DMS 273 (cell line): ENCODE data around the gene ADARB2.

Experiments used
- DNase-seq: peaks from one replicate; lab custom pipeline; 2025; ENCODE audit not compliant: unreplicated experiment; lab: John Stamatoyannopoulos, UW

Gene ADARB2

DNA sequence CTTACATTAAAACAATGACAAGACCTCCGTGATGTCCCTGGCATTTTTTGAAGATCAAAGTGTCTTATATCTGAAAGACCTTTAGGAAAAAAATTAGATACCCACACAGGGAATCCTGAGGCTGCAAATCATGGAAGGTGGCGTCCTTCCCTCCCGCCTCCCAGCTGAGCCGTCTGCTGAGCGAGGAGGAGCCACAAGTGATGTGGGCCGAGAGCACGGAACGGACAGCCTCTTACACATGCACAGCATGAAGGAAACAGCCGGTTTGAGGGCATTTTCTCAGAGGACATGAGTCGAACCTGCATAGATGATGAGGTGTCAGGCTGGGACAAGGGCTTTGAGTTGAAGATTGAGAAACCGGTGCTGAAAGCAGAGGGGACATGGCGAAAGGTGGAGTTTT lies 163.3 kb downstream of the ADARB2 start:
- DNase-seq: no peak

DNA sequence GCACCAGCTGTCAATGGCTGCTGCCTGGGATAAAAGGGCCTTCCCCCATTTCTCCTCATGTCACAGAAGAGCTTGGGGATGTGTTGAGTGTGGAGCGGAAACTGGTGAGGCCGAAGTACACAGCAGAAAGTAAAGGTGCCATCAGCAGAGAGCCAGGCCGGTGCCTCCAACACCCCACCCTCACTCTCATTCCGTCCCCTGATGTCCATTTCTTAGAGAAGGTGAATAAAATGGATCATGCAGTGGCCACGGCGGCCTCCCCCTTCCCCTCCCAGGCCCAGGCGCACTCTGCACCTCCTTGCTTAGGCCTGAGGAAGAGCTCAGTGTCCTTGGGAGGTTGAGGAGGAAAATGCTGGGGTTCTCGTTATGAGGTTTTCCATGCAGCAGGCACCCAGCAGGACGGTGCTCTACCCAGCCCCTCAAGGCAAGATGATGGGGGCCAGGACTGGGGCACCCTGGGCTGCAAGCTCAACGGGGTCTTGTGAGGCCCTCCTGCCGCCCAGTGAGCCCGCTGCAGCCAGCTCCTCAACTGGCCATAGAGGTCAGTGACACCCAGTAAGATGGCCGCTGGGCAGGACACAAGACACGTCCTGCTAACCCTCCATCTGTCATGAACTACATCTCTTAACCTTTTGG lies 163.9 kb downstream of the ADARB2 start:
- no peak for DNase-seq

DNA sequence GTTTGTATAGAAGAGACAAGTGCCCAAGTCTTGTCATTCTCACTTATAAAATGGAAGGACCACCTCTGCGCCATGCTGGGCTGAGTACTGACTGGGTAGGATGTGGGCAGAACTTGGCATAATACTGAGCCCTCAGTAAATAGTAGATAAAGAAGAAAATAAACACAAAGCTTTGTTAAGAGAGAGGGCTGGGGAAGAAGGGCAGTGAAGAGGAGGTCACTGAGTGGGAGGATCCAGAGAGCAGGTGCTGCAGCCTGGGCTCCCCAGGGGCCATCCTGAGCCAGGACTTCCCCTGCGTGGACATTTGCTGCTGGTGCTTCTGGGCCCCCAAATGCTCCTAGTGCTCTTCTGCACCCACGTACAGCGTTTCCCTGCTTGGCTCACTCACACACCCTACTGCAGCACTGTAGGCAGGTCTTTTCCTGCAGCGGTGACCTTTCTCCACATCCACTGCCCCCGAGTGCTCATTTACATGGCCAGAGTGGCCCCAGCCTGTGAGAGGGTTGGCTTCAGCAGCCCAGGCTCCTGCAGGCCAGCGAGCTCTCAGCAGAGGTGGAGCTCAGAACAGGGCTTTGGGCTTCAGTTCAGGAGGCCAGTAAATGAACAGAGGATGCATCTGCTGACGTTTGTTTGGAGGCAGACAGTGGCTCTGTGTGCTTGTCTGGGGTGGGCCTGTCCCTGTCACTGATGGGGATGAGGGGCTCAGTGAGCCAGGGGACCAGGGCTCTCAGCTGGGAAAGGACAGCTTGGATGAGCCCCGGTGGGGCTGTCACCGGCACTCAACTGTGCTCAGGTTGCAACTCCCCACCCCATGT lies 164.6 kb downstream of the ADARB2 start:
- no peak for DNase-seq

DNA sequence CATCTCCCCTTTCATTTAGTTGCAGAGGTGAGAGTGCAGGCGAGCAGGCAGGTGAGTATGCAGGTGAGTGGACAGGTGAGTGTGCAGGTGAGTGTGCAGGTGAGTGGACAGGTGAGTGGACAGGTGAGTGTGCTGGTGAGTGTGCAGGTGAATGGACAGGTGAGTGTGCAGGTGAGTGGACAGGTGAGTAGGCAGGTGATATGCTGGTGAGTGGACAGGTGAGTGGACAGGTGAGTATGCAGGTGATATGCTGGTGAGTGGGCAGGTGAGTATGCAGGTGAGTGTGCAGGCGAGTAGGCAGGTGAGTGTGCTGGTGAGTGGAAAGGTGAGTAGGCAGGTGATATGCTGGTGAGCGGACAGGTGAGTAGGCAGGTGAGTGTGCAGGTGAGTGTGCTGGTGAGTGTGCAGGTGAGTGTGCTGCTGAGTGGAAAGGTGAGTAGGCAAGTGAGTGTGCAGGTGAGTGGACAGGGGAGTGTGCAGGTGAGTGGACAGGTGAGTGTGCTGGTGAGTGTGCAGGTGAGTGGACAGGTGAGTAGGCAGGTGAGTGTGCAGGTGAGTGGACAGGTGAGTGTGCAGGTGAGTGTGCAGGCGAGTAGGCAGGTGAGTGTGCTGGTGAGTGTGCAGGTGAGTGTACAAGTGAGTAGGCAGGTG lies 165.6 kb downstream of the ADARB2 start:
- no peak for DNase-seq

DNA sequence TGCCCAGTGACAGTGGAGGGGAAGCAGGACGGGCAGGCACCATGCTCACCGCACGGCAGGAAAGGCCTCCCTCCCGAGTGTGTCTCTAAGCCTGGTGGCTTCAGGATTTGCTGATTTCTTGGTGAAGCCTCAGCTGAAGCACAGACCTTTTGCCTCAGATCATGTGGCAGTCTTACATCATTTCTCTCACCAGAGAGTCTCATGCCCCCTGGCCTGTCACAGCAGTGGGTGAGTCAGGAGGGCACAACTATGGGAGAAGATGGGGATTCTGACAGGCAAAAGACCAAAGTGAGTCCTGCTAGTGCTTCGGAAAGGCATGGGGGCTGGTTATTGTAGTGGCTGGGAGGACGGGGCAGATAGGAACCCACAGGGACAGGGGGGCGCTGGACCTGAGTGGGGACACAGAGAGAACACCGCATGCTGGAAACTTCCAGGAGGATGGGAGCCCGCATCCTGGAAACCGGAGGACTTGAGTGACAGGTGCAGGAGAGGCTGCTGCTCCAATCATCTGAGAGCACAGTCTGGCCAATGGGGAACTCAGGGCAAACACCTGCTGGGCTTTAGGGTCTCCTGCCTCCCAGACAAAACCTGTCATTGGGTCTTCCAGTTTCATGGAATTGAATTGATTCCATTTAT lies 166.8 kb downstream of the ADARB2 start:
- DNase-seq: no peak

DNA sequence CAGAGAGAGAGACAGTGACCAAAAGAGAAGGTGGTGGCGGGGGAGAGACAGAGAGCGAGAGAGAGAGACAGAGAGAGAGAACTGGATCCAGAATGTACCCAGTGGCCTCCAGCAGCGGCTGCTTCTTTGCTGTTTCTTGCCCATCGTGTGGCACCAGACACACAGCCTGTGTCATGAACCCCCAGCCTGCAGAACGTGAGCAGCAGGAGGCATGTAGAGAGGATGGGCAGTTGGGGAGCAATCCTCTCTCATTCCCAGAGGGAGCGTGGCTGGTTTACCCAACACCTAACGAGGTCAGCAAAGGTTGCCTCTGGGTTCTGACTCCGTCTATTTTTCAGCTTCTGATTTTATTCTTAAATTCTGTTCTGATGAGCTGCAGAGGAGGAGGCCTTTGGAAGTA lies 168.1 kb downstream of the ADARB2 start:
- no peak for DNase-seq

DNA sequence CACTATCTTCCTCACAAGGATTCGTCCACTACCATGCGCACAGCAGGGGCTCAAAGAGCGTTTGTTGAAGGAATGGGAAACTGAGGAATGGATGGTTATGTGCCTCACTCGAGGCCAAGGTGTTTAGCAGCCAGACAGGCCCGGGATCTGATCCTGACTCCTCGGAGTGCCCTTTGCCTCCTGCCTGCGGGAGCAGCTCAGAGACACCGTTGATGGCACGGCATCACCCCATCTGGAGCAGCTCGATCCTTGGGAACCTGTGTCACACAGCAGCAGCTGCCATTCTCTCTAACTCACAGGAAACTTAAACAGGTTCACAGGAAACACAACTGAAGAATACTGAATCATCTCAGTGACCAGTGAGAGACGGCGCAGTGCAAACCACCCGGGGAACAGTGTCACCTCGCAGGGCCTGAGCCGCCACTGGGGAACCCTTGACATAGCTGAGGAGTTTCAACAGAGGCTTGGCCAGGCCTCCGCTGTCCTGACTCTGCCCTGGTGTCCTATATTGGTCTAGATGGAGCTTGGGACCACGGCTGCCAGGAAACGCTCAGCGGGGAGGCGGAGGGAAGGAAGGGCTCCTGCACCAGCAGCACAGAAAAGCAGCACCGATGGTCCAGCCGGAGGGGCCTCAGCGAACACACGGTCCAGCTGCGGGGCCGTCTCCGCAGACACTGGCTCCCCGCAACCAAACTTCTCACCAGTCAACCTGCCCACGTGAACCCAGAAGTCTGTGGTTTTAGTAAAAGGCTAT lies 169.4 kb downstream of the ADARB2 start:
- DNase-seq: no peak

DNA sequence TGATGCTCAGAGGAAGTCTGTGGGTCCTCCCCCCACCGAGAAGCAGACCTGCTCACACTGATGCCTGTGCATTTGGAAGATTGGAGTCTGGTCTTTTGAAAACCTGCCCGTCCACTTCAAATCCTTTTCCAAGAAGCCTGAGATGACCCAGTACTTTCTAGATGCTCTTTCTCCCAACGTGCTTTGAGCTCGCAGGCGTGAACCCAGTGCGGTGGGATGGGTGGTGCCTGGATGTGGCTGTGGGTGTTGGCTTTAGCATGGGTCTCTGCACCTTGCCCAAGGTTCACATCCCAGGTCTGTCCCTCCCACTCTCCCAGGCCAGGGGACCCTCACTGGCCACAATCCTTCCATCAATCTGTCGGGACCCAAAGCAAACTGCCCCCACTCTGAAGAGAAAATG lies 170.2 kb downstream of the ADARB2 start:
- no peak for DNase-seq

DNA sequence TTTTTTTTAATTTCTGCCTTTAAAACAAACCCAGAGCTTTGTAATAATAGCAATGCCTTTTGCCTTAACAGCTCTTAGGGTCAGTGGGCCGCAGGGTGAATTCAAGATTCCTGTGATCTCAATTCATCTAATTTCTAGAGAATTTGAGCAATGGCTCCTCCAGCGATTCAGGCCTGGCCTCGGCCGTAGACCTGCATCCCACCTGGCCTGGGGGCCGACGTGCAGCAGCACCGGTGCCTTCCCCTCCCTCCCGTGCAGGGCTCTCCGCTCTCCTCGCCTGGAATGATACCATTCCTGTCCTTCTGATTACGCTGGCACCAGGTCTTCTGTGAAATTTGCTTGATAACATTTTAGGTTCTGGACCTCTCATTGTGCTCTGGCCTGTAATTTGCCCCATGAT lies 172.5 kb downstream of the ADARB2 start:
- DNase-seq: no peak

DNA sequence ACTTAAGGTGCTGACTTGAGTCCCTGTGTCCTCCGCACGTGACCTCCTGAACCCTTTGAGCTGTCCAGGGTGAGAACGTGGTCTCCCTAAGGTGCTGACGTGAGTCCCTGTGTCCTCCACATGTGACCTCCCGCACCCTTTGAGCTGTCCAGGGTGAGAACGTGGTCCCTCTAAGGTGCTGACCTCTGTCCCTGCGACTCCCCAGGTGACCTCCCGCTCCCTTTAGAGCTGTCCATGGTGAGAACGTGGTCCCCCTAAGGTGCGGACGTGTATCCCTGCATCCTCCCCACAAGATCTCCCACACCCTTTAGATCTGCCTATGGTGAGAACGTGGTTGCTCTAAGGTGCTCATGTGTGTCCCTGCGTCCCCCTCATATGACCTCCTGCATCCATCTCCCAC lies 174.3 kb downstream of the ADARB2 start:
- DNase-seq: no peak

DNA sequence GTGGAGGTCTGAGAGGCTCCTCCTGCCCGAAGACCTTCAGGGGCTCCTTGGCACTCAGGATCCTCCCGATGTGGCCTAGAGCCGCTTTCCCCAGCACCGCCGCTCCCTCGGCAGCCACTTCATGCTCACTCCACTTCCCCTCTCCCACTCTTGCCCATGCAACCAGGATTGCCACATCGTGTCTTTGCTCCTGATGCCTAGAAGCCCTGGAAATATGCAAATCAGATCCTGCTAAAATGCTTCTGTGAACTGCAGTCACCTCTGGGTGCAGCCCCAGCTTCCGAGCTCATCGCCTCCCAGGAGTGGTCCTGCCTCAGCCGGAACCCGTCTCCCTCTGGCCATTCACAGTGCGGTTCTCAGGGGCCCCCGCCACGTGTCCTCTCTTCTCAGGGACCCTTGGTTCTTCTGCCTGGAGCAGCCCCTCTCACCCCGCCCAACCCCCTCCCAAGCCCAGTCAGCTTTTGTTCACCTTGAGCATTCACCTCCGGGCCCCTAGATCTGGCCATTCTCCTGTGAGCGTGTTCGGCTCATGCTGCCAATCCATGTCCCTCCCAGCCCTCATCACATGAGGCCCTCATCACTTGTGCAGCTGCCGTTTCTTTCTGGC lies 175.5 kb downstream of the ADARB2 start:
- no peak for DNase-seq

DNA sequence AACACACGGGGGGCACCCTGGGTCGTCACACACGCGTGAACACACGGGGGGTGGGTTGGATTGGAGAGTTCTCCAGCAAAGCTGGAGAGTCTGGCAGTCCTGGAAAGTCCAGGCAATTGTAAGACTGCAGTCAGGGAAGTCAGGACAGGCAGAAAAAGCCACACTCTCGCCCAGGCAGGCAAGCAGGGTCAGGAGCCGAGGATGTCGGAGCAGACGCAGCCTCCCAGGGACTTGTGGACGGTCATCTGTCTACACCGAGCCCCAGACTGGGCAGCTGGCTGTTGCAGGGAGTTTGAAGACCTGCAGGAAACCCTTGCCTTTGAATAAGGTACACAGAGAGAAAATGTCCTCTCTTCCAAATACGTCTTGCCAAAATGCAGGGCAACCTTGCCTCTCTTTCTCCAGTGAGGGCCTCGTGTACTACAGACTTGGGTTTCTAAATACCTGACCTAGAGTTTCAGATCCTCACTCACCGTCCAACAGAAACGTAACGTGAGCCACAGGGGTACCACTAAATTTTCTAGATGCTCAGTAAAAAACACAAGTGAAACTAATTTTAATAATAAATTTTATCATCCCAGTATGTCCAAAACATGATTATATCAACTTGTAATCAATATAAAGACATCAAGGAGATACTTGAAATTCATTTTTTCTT lies 176.7 kb downstream of the ADARB2 start:
- DNase-seq: no peak

DNA sequence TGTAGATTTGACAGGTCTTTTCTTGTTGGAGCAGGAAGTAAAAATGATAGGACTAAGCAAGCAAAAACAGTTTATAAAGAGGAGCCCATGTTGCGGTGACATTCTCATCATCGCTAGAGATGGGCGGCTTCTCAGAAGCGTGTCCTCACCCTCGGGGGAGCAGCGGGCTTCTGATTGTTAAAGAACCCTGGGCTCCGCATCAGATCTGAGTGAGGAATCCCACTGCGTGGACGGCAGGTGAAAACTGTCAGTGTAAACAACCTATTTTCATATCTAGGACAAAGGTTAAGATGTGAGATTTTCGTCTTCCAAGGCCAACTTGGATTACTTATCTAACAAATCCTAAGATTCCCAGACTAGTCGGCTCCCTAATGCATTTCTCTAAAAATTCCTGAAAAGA lies 177.6 kb downstream of the ADARB2 start:
- no peak for DNase-seq

DNA sequence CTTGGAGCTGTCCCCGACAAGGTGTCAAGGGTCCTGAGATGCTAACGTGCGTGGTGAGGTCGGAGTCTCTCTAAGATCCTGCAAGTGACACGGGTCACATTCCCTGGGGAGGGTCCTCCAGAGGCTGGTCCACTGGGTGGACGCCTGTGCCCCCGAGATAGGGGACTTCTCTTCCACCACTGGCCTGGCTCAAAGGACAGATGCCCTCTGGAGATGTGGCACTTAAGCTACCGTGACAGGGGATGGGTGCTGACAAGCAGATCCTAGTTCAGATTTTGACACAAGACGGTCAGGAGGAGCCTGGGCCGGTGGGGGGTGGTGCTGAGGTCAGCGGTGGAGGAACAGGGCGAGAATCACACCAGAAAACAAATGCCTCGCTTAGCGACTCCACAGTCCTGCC lies 178.0 kb downstream of the ADARB2 start:
- DNase-seq: no peak

DNA sequence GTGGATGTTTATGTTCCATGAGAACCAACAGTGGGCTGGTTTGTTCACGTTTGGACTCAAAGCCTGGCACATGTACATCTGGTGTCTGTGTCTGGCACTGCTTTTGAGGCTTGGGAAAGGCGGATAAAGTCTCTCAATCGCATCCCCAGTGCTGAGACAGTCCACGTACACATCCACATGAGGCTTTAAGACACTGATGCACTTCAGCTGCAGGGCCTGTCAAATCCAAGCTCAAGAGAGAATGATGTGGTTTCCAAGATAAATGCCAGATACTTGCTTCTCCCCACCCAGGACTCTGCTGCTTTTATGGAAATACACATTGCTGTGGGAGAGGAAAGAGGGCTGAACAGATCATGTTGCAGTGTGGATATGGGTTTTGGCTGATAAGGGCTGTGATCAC lies 178.4 kb downstream of the ADARB2 start:
- DNase-seq: no peak

DNA sequence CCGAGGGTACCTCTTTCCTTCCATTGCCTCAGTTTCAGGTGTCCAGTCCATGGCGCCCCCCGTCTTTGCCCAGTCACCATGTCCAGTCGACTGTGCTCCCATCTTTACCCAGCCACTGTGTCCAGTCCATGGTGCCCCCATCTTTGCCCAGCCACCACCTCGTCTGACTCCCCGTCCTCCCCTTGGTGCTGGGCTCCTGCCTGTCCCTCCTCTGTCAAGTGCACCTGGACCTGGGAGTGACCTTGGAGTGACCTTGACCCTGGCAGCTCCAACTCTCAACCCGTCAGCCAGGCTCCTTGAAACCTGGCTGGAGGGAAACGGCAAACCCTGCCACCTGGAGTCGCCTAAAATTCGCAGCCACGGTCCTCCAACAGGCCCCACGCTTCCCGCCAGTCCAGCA lies 180.2 kb downstream of the ADARB2 start:
- no peak for DNase-seq

DNA sequence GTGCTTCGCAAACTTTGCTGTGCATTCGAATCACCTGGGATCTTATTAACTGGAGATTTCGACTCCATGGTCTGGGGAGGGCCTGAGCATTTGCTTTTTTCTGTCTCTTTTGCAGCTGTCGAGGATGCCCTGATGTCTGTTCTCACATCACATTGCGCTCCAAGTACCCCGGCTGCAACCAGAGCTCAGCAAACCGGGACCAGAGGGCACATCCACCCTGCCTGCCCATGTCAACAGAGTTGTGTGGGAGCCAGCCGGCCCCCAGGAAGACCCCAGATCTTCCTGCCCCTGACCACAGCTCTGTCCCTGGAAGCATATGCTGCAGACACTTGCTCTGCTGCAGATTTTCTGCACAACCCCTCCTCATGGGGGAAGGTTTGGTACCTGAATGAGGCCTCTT lies 180.8 kb downstream of the ADARB2 start:
- no peak for DNase-seq

DNA sequence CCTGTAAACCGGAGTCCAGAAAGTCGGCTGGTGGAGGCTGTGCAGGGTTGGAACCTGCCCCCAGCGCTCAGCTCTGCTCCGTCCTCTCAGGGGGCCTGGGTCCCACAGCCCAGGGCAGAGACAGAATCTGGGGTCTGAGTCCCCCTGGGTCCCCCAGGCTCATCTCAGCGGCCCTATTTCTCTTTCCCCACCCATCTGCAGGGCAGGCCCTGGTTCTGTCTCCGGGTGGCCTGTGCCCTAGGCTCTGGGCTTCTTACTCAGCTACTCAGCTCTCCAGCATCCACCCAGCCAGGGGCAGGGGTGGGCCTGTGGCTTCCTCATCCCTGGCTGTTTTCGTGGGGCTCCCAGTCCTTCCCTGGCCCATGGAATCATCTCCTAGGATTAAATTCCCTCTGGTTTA lies 183.4 kb downstream of the ADARB2 start:
- no peak for DNase-seq

DNA sequence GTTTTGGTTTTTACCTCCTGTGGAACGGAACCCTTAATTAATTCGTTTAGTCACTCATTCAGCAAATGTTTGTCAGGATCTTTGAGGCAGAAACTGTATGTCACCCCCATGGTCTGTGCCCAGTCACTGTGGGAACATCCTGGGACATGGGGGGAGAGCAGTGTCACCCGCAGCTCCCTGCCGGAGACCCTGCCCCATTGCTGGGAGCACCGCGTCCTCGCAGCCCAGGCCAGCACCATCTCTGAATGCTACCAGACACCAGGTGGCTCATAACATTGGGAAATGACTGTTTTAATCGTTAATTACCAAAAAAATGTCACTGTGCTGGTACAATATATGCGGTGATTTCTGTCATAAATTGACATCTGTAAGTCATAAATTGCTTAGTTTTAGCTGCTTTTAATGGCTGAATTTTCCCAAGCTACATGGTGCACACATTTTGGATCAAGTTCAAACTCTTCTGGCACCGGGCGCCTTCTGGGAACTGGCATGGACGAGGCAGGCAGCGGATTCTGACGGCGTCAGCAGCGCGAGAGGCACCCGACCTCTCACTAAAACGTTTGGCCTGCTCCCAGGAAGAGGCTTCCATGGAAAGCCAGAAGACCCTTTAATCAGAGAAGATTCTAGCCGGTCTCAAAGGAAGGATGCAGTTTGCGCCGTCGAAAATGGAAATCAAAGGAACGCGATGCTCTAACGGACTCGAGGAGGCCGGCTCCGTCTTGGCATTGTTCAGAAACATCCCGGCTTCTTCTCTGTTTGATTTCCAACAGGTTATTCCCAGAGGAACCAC lies 184.2 kb downstream of the ADARB2 start:
- DNase-seq: no peak
